HG02571 (cell line): ENCODE measurements around the gene RXRA.
"Not testable (repeated sequence)": the region's sequence is repeated elsewhere in the genome, so short reads cannot be mapped to it uniquely, and the experiment has no call there.

Experiments used
- ATAC-seq: cut with Tn5 transposase; IDR thresholded peaks from one replicate; pipeline ENCODE4 v1.9.1; 2021; ENCODE audit warnings: mild to moderate bottlenecking, moderate library complexity; ENCODE audit not compliant: unreplicated experiment

The RXRA gene

DNA sequence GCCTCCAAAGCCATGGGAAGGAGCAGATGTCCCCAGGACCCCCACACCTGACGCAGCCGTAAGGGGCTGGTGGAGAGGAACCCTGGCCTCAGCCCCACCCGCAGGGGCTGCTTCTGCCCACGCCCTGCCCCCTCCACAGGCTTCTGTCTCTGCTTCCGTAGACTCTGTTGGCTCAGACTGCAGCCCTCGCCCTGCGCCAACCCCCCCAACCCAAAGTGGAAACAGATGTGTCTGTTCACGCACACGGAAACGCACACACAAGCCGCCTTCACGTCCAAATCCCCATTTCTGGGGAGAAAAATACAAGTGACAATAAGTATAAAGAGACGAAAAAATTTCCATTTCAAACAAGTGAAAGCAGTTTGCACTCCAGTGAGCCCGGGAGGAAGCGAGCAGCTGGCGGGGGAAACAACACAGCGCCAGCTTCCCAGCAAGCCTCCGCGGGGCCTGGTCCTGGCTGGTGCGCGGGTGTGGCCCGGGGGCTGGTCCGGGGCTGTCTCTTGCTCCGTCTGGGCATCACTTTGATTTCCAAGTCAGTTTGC lies 32.6 kb upstream of the RXRA start:
- no peak for ATAC-seq

GRCh38 chr9:134294153-134295071 lies 31.8 kb upstream of the RXRA start:
- ATAC-seq, result no peak

GRCh38 chr9:134295101-134295745 lies 31.0 kb upstream of the RXRA start:
- no peak for ATAC-seq

- ATAC-seq, result no peak
Observed at GRCh38 chr9:134295746-134296250, 30.5 kb upstream of the RXRA start.

DNA sequence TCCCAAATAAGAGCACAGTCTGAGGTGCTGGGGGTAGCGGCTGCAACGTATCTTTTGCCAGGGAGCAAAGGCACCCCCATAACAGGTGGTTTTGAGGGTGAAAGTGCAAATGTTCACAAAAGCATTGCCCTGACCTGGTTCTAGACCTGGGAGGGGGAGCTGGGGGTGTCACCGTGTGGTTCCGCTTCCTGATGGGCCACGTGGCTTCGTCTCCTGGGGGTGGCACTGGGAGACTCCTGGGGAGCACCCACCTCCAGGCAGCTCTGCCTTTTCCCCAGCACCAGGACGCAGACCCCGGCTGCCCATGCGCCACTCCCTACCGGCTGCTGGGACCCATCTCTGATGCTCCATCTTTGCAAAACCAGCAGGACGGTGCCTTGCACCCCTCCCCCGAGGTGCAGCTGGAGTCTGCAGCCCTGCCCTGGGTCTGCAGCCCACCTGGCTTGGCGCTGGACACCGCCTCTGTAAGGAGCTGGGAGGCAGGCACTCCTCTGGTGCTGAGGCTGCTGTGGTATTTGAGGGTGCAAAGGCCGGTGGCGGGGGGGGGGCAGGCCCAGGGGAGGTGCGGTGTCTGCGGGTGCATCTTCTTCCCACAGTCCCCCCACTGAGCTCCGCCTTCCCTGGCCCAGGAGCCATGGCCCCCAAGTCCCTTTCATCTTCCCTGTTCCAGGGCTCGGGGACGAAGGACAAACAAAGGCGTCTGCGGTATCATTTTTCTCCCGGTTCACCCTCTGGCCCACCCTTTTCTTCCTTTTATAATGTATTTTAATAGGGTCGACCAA lies 29.8 kb upstream of the RXRA start:
- ATAC-seq, result no peak

- ATAC-seq, result no peak
Observed at GRCh38 chr9:134297083-134297410, 29.2 kb upstream of the RXRA start.

GRCh38 chr9:134297576-134297975 lies 28.7 kb upstream of the RXRA start:
- ATAC-seq, result no peak

- ATAC-seq, result no peak
Observed at GRCh38 chr9:134298000-134298399, 28.3 kb upstream of the RXRA start.

DNA sequence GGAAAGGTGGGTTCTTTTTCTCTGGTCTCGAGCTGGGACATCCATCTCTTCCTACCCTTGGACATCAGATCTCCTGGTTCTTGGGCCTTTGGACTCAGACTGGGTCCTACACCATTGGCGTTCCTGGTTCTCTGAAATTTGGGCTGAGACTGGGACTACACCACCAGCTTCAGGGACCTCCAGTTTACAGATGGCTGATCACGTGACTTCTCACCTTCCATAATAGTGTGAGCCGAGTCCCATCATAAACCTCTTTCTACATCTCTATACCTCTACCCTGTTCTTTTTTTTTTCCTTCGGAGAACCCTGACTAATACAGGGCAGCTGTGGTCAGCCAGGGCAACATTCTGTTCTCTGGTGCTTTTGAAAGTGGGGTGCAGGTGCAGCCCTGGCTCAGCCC lies 27.2 kb upstream of the RXRA start:
- no peak for ATAC-seq

GRCh38 chr9:134299883-134300282 lies 26.4 kb upstream of the RXRA start:
- no peak for ATAC-seq

GRCh38 chr9:134301387-134302129 lies 24.7 kb upstream of the RXRA start:
- no peak for ATAC-seq

- no peak for ATAC-seq
Observed at GRCh38 chr9:134302130-134302817, 24.0 kb upstream of the RXRA start.

DNA sequence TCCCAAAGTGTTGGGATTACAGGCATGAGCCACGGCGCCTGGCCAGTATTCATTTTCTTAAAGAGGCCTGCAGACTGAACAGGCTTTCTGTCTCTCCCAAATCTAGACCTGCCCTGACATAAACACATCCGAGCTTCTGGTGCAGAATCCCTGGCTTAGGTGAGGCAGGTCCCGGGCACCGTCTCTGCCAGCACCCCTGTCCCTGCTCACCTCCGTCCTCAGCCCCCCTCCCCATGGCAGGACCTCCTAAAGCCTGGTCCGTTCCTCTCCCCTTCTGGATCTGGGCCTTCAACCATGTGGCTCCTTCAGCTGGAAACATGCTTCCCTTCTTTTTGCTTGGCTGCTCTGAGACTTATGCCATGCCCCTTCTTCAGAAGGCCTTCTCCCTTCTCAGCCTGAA lies 22.7 kb upstream of the RXRA start:
- no peak for ATAC-seq

- no peak for ATAC-seq
Observed at GRCh38 chr9:134304261-134304660, 22.0 kb upstream of the RXRA start.

GRCh38 chr9:134304690-134305089 lies 21.6 kb upstream of the RXRA start:
- no peak for ATAC-seq

DNA sequence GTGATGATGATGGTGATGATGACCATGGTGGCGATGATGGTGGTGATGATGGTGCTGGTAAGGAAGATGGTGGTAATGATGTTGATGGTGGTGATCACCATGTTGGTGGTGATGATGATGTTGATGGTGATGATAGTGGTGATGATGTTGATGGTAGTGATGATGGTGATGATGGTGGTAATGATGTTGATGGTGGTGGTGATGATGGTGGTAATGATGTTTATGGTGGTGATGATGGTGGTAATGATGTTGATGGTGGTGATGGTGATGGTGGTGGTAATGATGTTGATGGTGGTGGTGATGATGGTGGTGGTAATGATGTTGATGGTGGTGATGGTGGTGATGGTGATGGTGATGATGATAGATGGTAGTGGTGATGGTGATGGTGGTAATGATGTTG lies 20.7 kb upstream of the RXRA start:
- ATAC-seq, result no peak

GRCh38 chr9:134306042-134306441 lies 20.2 kb upstream of the RXRA start:
- not testable (repeated sequence) for ATAC-seq

- ATAC-seq, result no peak
Observed at GRCh38 chr9:134306636-134307600, 19.3 kb upstream of the RXRA start.
